HCT116 (cell line): ENCODE results near the gene GOLGA8B. TPM values are rescaled to one million over a fixed set of nuclear protein-coding genes. Genes with fewer than 3 reads are reported as not detected.
"Not testable (repeated sequence)": the region's sequence is repeated elsewhere in the genome, so short reads cannot be mapped to it uniquely, and the experiment has no call there.

Experiments
- ATAC-seq: fragments of 200-7000 bp; cut with Tn5 transposase; 2 replicates; pipeline ENCODE4 v1.9.1; 2020; ENCODE audit warnings: mild to moderate bottlenecking, moderate library complexity
- Bru-seq: library from RNA; stranded (reverse); fragments of 400-500 nt; gene quantifications from one replicate; lab custom pipeline; 2021; lab: Mats Ljungman, UMichigan
- BruChase-seq, 2 experiments: library from RNA; stranded (reverse); fragments of 400-500 nt; gene quantifications; one replicate each; lab custom pipeline; 2021; lab: Mats Ljungman, UMichigan
- BruUV-seq: library from RNA; stranded (reverse); fragments of 400-500 nt; replicated peaks from 2 replicates; lab custom pipeline; 2021; lab: Mats Ljungman, UMichigan
- CTCF ChIA-PET: fragments of 300-600 bp; sonication (Branson Sonifier 250); formaldehyde crosslinking; loops from one replicate; lab custom pipeline; 2021; ENCODE audit warnings: antibody characterized with exemption; lab: Charles Lee
- POLR2A ChIA-PET: fragments of 300-600, 350-600 bp; sonication (Branson Sonifier 250); formaldehyde crosslinking; loops from one replicate; lab custom pipeline; 2021; ENCODE audit warnings: antibody characterized with exemption; lab: Charles Lee
- RAD21 ChIA-PET, 2 experiments: fragments of 300-600 bp; sonication (Branson Sonifier 250); formaldehyde crosslinking; loops; one replicate each; lab custom pipeline; 2023; ENCODE audit warnings: low total read pairs in 2 of 2; ENCODE audit not compliant: uncharacterized antibody in 2 of 2, unreplicated experiment in 2 of 2, low non-redundant PET in 1 of 2; lab: Charles Lee
- DNase-seq: peaks from one replicate; pipeline ENCODE4 v3.0.0-alpha.2; 2010; ENCODE audit warnings: low read depth, low spot score
- H2AFZ ChIP-seq: fragments of 200-600 bp; shearing (Covaris generic), sonication (generic); 2 replicates; pipeline ENCODE4 v1.6.1; 2017; ENCODE audit warnings: low read depth, mixed run types, mixed read lengths, antibody characterized with exemption, low read length; ENCODE audit not compliant: poor library complexity, severe bottlenecking
- H3K27ac ChIP-seq: 2 replicates; pipeline ENCODE4 v1.5.1; 2012; ENCODE audit warnings: low read depth, low read length
- H3K27me3 ChIP-seq: fragments of 200-600 bp; sonication (generic); 2 replicates; pipeline ENCODE4 v1.6.1; 2016; ENCODE audit warnings: mixed run types, low read length, mixed read lengths; ENCODE audit not compliant: insufficient read depth
- H3K36me3 ChIP-seq, 2 experiments: fragments of 200-500 bp in 1 of 2; fragments of 200-600 bp in 1 of 2; sonication (Bioruptor generic) in 1 of 2; sonication (generic) in 1 of 2; 2 replicates each; pipeline versions ENCODE4 v1.5.1 to v1.6.1; 2014 to 2016; ENCODE audit warnings: low read length in 2 of 2, inconsistent platforms in 1 of 2, mixed read lengths in 1 of 2, mixed run types in 1 of 2; ENCODE audit not compliant: insufficient read depth in 2 of 2, control insufficient read depth in 1 of 2
- H3K4me1 ChIP-seq, 2 experiments: fragments of 200-600 bp in 1 of 2; sonication (generic) in 1 of 2; 2 replicates each; pipeline versions ENCODE4 v1.5.1 to v1.6.1; 2012 to 2017; ENCODE audit warnings: low read length in 2 of 2, inconsistent platforms in 1 of 2, mild to moderate bottlenecking in 1 of 2, mixed read lengths in 1 of 2, mixed run types in 1 of 2, moderate library complexity in 1 of 2; ENCODE audit not compliant: insufficient read depth in 2 of 2, control insufficient read depth in 1 of 2
- H3K4me2 ChIP-seq: fragments of 200-600 bp; sonication (generic); 2 replicates; pipeline ENCODE4 v1.6.1; 2017; ENCODE audit warnings: mixed run types, low read length, mixed read lengths
- H3K4me3 ChIP-seq, 2 experiments: fragments of 200-600 bp in 1 of 2; sonication (generic) in 1 of 2; replicated peaks in 1 of 2; 2 replicates each; pipeline ENCODE4 v1.5.1; 2011 to 2016; ENCODE audit warnings: low read length in 2 of 2, control low read depth in 1 of 2, low read depth in 1 of 2, mild to moderate bottlenecking in 1 of 2, mixed read lengths in 1 of 2, mixed run types in 1 of 2
- H3K79me2 ChIP-seq: fragments of 200-600 bp; sonication (generic); 2 replicates; pipeline ENCODE4 v1.6.1; 2017; ENCODE audit warnings: mild to moderate bottlenecking, mixed run types, low read length, moderate library complexity, mixed read lengths; ENCODE audit not compliant: insufficient read depth
- H3K9ac ChIP-seq: fragments of 200-600 bp; sonication (generic); 2 replicates; pipeline ENCODE4 v1.6.1; 2016; ENCODE audit warnings: low read length, mixed read lengths
- H3K9me2 ChIP-seq: fragments of 200-600 bp; sonication (generic), shearing (Covaris generic); 2 replicates; pipeline ENCODE4 v1.6.1; 2017; ENCODE audit warnings: mixed run types, mild to moderate bottlenecking, moderate library complexity; ENCODE audit not compliant: insufficient read depth
- H3K9me3 ChIP-seq, 2 experiments: fragments of 200-500 bp in 1 of 2; fragments of 200-600 bp in 1 of 2; sonication (Bioruptor generic) in 1 of 2; sonication (generic) in 1 of 2; 2 replicates each; pipeline ENCODE4 v1.6.1; 2014 to 2017; ENCODE audit warnings: low read length in 2 of 2, mixed read lengths in 2 of 2, inconsistent platforms in 1 of 2, low read depth in 1 of 2, mild to moderate bottlenecking in 1 of 2, mixed run types in 1 of 2, moderate library complexity in 1 of 2; ENCODE audit not compliant: control insufficient read depth in 1 of 2, insufficient read depth in 1 of 2
- H4K20me1 ChIP-seq: fragments of 200-600 bp; sonication (generic), shearing (Covaris generic); 2 replicates; pipeline ENCODE4 v1.6.1; 2017; ENCODE audit warnings: mixed run types, mild to moderate bottlenecking, moderate library complexity; ENCODE audit not compliant: insufficient read depth
- EGR1 ChIP-seq: IDR thresholded peaks from 2 replicates; pipeline ENCODE4 v1.6.1; 2012; ENCODE audit warnings: low read depth
- ELF1 ChIP-seq: IDR thresholded peaks from 2 replicates; pipeline ENCODE4 v1.6.1; 2012; ENCODE audit warnings: low read depth, borderline replicate concordance
- POLR2A ChIP-seq: IDR thresholded peaks from 2 replicates; pipeline ENCODE4 v1.7.0; 2011; ENCODE audit warnings: borderline replicate concordance; ENCODE audit not compliant: insufficient read depth, insufficient read length; ENCODE audit errors: extremely low read depth
- POLR2AphosphoS5 ChIP-seq: IDR thresholded peaks from 2 replicates; pipeline ENCODE4 v1.6.1; 2011; ENCODE audit warnings: mild to moderate bottlenecking, low read depth, low read length, moderate library complexity
- SIN3A ChIP-seq: IDR thresholded peaks from 2 replicates; pipeline ENCODE4 v1.6.1; 2012; ENCODE audit warnings: low read depth
- ZFX ChIP-seq: fragments of 450-650 bp; IDR thresholded peaks from 2 replicates; pipeline ENCODE4 v1.6.1; 2017
- intact Hi-C: fragments of 100-400 bp; cut with micrococcal nuclease; formaldehyde crosslinking; loops from 2 replicates; pipeline ENCODE4 v1.10.0; 2022
- long read RNA-seq: library from polyadenylated mRNA; unstranded; transcript quantifications from one replicate; pipeline ENCODE4 v2.0.0, GENCODE V29; 2021; ENCODE audit not compliant: unreplicated experiment
- polyA plus RNA-seq: library from polyadenylated mRNA; unstranded; fragments of >200 nt; gene quantifications from 2 replicates; pipeline ENCODE4 v1.2.1, GENCODE V29; 2012; ENCODE audit warnings: missing spikeins
- total RNA-seq: library from RNA; stranded (reverse); gene quantifications from one replicate; pipeline ENCODE4 v1.2.1, GENCODE V29; 2021; ENCODE audit not compliant: unreplicated experiment
- TF ChIP-seq, protein P1 (sequence below): IDR thresholded peaks from 2 replicates; pipeline ENCODE4 v1.6.1; 2012

Gene GOLGA8B, protein sequence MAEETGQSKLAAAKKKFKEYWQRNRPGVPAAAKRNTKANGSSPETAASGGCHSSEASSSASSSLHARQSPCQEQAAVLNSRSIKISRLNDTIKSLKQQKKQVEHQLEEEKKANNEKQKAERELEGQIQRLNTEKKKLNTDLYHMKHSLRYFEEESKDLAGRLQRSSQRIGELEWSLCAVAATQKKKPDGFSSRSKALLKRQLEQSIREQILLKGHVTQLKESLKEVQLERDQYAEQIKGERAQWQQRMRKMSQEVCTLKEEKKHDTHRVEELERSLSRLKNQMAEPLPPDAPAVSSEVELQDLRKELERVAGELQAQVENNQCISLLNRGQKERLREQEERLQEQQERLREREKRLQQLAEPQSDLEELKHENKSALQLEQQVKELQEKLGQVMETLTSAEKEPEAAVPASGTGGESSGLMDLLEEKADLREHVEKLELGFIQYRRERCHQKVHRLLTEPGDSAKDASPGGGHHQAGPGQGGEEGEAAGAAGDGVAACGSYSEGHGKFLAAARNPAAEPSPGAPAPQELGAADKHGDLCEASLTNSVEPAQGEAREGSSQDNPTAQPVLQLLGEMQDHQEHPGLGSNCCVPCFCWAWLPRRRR
- total RNA-seq (69.9 TPM), Bru-seq, nascent RNA (percentile 79 among the genes with signal in this experiment), BruChase-seq, experiment 1, labeled RNA remaining after a 6-hour chase (percentile 94 among the genes with signal in this experiment), BruChase-seq, experiment 2, labeled RNA remaining after a 2-hour chase (percentile 81 among the genes with signal in this experiment)
- 35.4 and 37.3 TPM in 2 replicates for polyA plus RNA-seq
- long read RNA-seq, partial matches to known transcripts: 48 of 86 reads
- long read RNA-seq, other reads (novel, unspliced or antisense): 38 of 86 reads

DNA sequence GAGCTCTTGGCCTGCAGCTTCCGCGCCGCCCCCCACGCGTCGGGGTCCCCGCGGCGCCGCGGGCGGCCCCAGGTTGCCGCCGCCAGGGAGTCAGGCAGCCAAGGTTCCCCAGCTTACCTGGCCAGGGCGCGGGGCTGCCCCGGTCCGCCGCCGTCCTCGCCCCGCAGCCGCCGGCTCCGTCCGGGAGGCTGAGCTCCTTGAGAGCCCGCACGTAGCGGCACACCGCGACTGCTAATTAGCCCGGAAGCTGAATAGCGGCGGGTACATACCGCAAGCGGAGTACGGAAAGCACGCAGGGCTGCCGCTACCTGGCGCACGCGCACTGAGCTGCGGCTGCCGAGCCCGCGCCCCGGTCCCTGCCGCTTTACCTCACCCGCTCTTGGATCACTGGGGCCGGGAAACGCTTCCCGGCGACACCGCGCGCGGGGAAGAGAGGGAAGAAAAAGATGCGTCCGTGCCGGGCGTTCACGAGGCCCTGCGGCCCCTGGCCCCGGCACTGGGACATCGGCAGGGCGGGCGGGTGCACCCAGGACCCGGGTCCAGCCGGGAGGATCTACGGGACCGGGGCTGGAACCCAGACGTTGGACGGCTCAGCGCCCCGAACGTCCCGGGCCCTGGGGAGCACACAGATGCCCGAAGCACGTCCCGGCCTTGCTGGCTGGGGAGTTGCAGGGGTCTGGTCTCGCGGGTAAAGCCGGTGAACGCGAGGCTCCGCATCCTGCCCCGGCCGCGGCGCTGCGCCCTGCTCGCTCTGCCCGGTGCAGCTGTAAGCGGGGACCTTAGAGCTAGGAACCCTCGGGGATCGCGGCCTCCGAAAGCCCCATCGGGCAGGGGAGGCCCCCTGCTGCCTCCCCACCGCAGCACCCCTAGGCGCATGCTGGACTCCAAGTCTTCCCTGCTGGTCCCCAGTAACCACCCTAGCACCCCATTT, at the start of gene GOLGA8B:
Gene GOLGA8B, minus strand, starts transcription at position 253 of the 931 bp plus-strand sequence. CDS start 47,739 bp downstream, outside the sequence.
- no TSS peak for BruUV-seq

DNA sequence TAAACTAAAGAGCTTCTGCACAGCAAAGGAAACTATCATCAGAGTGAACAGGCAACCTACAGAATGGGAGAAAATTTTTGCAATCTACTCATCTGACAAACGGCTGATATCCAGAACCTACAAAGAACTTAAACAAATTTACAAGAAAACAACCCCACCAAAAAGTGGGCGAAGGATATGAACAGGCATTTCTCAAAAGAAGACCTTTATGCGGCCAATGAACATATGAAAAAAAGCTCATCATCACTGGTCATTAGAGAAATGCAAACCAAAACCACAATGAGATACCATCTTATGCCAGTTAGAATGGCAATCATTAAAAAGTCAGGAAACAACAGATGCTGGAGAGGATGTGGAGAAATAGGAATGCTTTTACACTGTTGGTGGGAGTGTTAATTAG, 49.7 kb upstream of the GOLGA8B start:
- H4K20me1 ChIP-seq, DNase-seq, ATAC-seq, POLR2A ChIA-PET, H3K36me3 ChIP-seq, H3K9me3 ChIP-seq, H3K9me2 ChIP-seq, H3K4me1 ChIP-seq, CTCF ChIA-PET, H2AFZ ChIP-seq, H3K9ac ChIP-seq, H3K27ac ChIP-seq, H3K4me3 ChIP-seq, H3K4me2 ChIP-seq, BruUV-seq, H3K79me2 ChIP-seq, H3K27me3 ChIP-seq, intact Hi-C loops, RAD21 ChIA-PET: not testable (repeated sequence)

More for the DNA sequence above, at the start of gene GOLGA8B:
- no peaks in the 10 kb centered on the region for H4K20me1 ChIP-seq
- ChIA-PET RAD21 (no interaction called here), CTCF (interaction anchor here (1.1 to 1.2 kb wide), 2 partner anchors 474 to 521 kb away, joined by 3 read pairs; no protein-coding TSS in a partner anchor), POLR2A (no interaction called here)
- H2AFZ ChIP-seq: no peak within 1 kb of the TSS
- peak within 1 kb of the TSS; percentile 70 to 85 for H3K4me3 ChIP-seq
- peak within 1 kb of the TSS; percentile 76 for H3K27ac ChIP-seq
- DNase-seq (peak; percentile 38), ATAC-seq (peak; percentile 74)
- no peaks in the 10 kb centered on the region for H3K9me2 ChIP-seq
- H3K27me3 ChIP-seq: no peaks in the 10 kb centered on the region
- TF ChIP-seq POLR2A (no peak), EGR1 (no peak), POLR2AphosphoS5 (peak; percentile 48), ZFX (peak; percentile 53; the same call in 1 of the 2 replicates), ELF1 (peak; percentile 48), SIN3A (peak; percentile 87)
- TF ChIP-seq, protein P1, sequence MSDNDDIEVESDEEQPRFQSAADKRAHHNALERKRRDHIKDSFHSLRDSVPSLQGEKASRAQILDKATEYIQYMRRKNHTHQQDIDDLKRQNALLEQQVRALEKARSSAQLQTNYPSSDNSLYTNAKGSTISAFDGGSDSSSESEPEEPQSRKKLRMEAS: peak; percentile 45; the same call in 1 of the 2 replicates
- peak within 1 kb of the TSS; percentile 72 for H3K9ac ChIP-seq
- intact Hi-C loops: no loop called here
- H3K79me2 ChIP-seq: peaks cover 28% of the 10 kb centered on the region
- no peaks in the 10 kb centered on the region for H3K36me3 ChIP-seq
- peak within 1 kb of the TSS; percentile 74 for H3K4me2 ChIP-seq
- H3K4me1 ChIP-seq: peaks cover 10 to 26% of the 10 kb centered on the region in 2 experiments; a peak in 3 of 4 replicates
- H3K9me3 ChIP-seq: no peaks in the 10 kb centered on the region
